ENCODE data around the gene VILL.

DNA sequence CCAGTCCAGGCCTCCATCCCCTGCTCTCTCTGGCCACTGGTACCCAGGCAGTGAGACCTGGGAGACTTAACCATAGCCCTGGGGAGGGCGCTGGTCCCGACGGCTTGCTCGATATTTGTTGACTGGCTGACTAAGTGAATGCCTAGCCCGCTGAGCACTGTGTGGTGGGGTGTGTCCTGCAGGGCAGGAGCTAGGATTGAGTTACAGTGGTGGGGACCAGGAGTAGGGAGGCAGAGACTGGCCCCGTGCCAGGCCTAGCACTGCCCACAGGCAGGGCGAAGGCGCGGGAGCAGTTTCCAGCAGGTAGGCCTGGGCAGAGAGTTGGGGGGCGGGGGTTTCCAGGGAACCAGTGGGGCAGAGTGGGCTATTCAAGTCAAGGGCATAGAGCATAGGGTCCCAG, at the start of gene VILL:
- TF ChIP-seq TEAD4 (IDR thresholded peaks at IDR 0.05; ENCODE audit: low read depth, low read length) (no peak), POLR2A (IDR thresholded peaks at IDR 0.05; ENCODE audit: control extremely low read depth in 1 of 2, low read depth in 2 of 2, low read length in 2 of 2) (no peak), JUN (IDR thresholded peaks at IDR 0.05; ENCODE audit: low read depth, low read length) (no peak), CEBPB (IDR thresholded peaks at IDR 0.05; ENCODE audit: low read depth, low read length) (no peak), SIN3A (conservative IDR thresholded peaks at IDR 0.05 in 1 of 2, IDR thresholded peaks at IDR 0.05 in 1 of 2; ENCODE audit: low read depth in 1 of 2, low read length in 2 of 2) (no peak), YY1 (IDR thresholded peaks at IDR 0.05; ENCODE audit: low read depth, low read length) (no peak), POLR2AphosphoS5 (IDR thresholded peaks at IDR 0.05; ENCODE audit: low read depth, low read length) (no peak), SIX5 (IDR thresholded peaks at IDR 0.05; ENCODE audit: low read depth, low read length) (no peak), NRF1 (IDR thresholded peaks at IDR 0.05; ENCODE audit: low read depth, low read length) (no peak), RFX5 (IDR thresholded peaks at IDR 0.05; ENCODE audit: borderline replicate concordance, low read depth, low read length) (no peak), TAF1 (IDR thresholded peaks at IDR 0.05; ENCODE audit: low read depth, low read length) (no peak), MAX (IDR thresholded peaks at IDR 0.05) (no peak)
- TF ChIP-seq, protein P1, sequence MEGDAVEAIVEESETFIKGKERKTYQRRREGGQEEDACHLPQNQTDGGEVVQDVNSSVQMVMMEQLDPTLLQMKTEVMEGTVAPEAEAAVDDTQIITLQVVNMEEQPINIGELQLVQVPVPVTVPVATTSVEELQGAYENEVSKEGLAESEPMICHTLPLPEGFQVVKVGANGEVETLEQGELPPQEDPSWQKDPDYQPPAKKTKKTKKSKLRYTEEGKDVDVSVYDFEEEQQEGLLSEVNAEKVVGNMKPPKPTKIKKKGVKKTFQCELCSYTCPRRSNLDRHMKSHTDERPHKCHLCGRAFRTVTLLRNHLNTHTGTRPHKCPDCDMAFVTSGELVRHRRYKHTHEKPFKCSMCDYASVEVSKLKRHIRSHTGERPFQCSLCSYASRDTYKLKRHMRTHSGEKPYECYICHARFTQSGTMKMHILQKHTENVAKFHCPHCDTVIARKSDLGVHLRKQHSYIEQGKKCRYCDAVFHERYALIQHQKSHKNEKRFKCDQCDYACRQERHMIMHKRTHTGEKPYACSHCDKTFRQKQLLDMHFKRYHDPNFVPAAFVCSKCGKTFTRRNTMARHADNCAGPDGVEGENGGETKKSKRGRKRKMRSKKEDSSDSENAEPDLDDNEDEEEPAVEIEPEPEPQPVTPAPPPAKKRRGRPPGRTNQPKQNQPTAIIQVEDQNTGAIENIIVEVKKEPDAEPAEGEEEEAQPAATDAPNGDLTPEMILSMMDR (IDR thresholded peaks at IDR 0.05; ENCODE audit: control extremely low read depth in 1 of 3, insufficient read depth in 1 of 3, low read depth in 1 of 3, low read length in 3 of 3), result no peak
- TF ChIP-seq, protein P2, sequence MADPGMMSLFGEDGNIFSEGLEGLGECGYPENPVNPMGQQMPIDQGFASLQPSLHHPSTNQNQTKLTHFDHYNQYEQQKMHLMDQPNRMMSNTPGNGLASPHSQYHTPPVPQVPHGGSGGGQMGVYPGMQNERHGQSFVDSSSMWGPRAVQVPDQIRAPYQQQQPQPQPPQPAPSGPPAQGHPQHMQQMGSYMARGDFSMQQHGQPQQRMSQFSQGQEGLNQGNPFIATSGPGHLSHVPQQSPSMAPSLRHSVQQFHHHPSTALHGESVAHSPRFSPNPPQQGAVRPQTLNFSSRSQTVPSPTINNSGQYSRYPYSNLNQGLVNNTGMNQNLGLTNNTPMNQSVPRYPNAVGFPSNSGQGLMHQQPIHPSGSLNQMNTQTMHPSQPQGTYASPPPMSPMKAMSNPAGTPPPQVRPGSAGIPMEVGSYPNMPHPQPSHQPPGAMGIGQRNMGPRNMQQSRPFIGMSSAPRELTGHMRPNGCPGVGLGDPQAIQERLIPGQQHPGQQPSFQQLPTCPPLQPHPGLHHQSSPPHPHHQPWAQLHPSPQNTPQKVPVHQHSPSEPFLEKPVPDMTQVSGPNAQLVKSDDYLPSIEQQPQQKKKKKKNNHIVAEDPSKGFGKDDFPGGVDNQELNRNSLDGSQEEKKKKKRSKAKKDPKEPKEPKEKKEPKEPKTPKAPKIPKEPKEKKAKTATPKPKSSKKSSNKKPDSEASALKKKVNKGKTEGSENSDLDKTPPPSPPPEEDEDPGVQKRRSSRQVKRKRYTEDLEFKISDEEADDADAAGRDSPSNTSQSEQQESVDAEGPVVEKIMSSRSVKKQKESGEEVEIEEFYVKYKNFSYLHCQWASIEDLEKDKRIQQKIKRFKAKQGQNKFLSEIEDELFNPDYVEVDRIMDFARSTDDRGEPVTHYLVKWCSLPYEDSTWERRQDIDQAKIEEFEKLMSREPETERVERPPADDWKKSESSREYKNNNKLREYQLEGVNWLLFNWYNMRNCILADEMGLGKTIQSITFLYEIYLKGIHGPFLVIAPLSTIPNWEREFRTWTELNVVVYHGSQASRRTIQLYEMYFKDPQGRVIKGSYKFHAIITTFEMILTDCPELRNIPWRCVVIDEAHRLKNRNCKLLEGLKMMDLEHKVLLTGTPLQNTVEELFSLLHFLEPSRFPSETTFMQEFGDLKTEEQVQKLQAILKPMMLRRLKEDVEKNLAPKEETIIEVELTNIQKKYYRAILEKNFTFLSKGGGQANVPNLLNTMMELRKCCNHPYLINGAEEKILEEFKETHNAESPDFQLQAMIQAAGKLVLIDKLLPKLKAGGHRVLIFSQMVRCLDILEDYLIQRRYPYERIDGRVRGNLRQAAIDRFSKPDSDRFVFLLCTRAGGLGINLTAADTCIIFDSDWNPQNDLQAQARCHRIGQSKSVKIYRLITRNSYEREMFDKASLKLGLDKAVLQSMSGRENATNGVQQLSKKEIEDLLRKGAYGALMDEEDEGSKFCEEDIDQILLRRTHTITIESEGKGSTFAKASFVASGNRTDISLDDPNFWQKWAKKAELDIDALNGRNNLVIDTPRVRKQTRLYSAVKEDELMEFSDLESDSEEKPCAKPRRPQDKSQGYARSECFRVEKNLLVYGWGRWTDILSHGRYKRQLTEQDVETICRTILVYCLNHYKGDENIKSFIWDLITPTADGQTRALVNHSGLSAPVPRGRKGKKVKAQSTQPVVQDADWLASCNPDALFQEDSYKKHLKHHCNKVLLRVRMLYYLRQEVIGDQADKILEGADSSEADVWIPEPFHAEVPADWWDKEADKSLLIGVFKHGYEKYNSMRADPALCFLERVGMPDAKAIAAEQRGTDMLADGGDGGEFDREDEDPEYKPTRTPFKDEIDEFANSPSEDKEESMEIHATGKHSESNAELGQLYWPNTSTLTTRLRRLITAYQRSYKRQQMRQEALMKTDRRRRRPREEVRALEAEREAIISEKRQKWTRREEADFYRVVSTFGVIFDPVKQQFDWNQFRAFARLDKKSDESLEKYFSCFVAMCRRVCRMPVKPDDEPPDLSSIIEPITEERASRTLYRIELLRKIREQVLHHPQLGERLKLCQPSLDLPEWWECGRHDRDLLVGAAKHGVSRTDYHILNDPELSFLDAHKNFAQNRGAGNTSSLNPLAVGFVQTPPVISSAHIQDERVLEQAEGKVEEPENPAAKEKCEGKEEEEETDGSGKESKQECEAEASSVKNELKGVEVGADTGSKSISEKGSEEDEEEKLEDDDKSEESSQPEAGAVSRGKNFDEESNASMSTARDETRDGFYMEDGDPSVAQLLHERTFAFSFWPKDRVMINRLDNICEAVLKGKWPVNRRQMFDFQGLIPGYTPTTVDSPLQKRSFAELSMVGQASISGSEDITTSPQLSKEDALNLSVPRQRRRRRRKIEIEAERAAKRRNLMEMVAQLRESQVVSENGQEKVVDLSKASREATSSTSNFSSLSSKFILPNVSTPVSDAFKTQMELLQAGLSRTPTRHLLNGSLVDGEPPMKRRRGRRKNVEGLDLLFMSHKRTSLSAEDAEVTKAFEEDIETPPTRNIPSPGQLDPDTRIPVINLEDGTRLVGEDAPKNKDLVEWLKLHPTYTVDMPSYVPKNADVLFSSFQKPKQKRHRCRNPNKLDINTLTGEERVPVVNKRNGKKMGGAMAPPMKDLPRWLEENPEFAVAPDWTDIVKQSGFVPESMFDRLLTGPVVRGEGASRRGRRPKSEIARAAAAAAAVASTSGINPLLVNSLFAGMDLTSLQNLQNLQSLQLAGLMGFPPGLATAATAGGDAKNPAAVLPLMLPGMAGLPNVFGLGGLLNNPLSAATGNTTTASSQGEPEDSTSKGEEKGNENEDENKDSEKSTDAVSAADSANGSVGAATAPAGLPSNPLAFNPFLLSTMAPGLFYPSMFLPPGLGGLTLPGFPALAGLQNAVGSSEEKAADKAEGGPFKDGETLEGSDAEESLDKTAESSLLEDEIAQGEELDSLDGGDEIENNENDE (IDR thresholded peaks at IDR 0.05; ENCODE audit: insufficient replicate concordance, low read length), result no peak
